K562 (cell line): Measurements from ENCODE around the gene PRSS48. TPM values are rescaled to one million over a fixed set of nuclear protein-coding genes. Genes with fewer than 3 reads are reported as not detected.

ENCODE experiments used
- ATAC-seq: fragments of 200-7000 bp; cut with Tn5 transposase; 3 replicates; pipeline ENCODE4 v1.9.1; 2020; ENCODE audit warnings: moderate library complexity
- BruUV-seq: library from RNA; stranded (reverse); fragments of 400-500 nt; replicated peaks from 2 replicates; lab custom pipeline; 2021; lab: Mats Ljungman, UMichigan
- CTCF ChIA-PET: fragments of 300-600 bp; formaldehyde crosslinking; extraction: SDS; loops from one replicate; lab custom pipeline; 2021; ENCODE audit warnings: low intra/inter-chr PET ratio; lab: Yijun Ruan, JAX
- POLR2A ChIA-PET: fragments of 300-600, 350-650 bp; sonication (Branson Sonifier 250); formaldehyde crosslinking; extraction: SDS; loops from one replicate; lab custom pipeline; 2021; ENCODE audit warnings: antibody characterized with exemption, inconsistent platforms; lab: Yijun Ruan, JAX
- DNase-seq, 4 experiments: peaks; one replicate each; pipeline versions ENCODE4 v3.0.0 to v3.0.0-alpha.2; 2011 to 2018; ENCODE audit warnings: low spot score in 3 of 4, mixed read lengths in 3 of 4; ENCODE audit errors: extremely low read depth in 1 of 4
- FAIRE-seq: peaks from 2 replicates; lab custom pipeline; 2011; peaks lifted over from hg19 to GRCh38; lab: Jason Lieb, UNC
- H2AFZ ChIP-seq: 2 replicates; pipeline ENCODE4 v1.6.0; 2011; ENCODE audit warnings: low read depth, low read length, control low read depth, inconsistent platforms
- H3K27ac ChIP-seq: fragments of 200-600 bp; 3 replicates; pipeline ENCODE4 v1.8.0; 2011; ENCODE audit warnings: low read depth, mild to moderate bottlenecking, control low read depth, inconsistent platforms, low read length, moderate library complexity, mixed read lengths; ENCODE audit errors: extremely low read depth
- H3K27me3 ChIP-seq, 2 experiments: fragments of 300-600 bp in 1 of 2; 2 replicates in 1 of 2; 3 replicates in 1 of 2; pipeline versions ENCODE4 v1.6.0 to v1.8.0; 2011; ENCODE audit warnings: inconsistent platforms in 2 of 2, low read length in 2 of 2, mild to moderate bottlenecking in 1 of 2, mixed read lengths in 1 of 2, moderate library complexity in 1 of 2; ENCODE audit not compliant: control insufficient read depth in 2 of 2, insufficient read depth in 2 of 2
- H3K36me3 ChIP-seq: fragments of 300-600 bp; 3 replicates; pipeline ENCODE4 v1.8.0; 2011; ENCODE audit warnings: mild to moderate bottlenecking, low read length, inconsistent platforms; ENCODE audit not compliant: control insufficient read depth, insufficient read depth
- H3K4me1 ChIP-seq, 2 experiments: fragments of 200-600 bp in 1 of 2; replicated peaks in 1 of 2; 2 replicates in 1 of 2; 3 replicates in 1 of 2; pipeline versions ENCODE4 v1.5.1 to v1.8.0; 2011; ENCODE audit warnings: inconsistent platforms in 2 of 2, low read length in 2 of 2, mild to moderate bottlenecking in 1 of 2, mixed read lengths in 1 of 2, moderate library complexity in 1 of 2; ENCODE audit not compliant: control insufficient read depth in 2 of 2, insufficient read depth in 2 of 2
- H3K4me2 ChIP-seq: 2 replicates; pipeline ENCODE4 v1.6.1; 2011; ENCODE audit warnings: low read length, control low read depth, inconsistent platforms, mixed read lengths; ENCODE audit not compliant: insufficient read depth
- H3K4me3 ChIP-seq: fragments of 200-600 bp; sonication (generic), shearing (Covaris generic); 2 replicates; pipeline ENCODE4 v1.5.1; 2016; ENCODE audit warnings: control low read depth, inconsistent platforms
- H3K79me2 ChIP-seq: fragments of 200-600 bp; 3 replicates; pipeline ENCODE4 v1.8.0; 2011; ENCODE audit warnings: low read length, inconsistent platforms; ENCODE audit not compliant: control insufficient read depth, insufficient read depth
- H3K9ac ChIP-seq, 2 experiments: 2 replicates each; pipeline versions ENCODE4 v1.6.0 to v1.6.1; 2011; ENCODE audit warnings: low read depth in 2 of 2, low read length in 2 of 2, control low read depth in 1 of 2, inconsistent platforms in 1 of 2, mild to moderate bottlenecking in 1 of 2, mixed read lengths in 1 of 2; ENCODE audit not compliant: insufficient read depth in 1 of 2
- H3K9me1 ChIP-seq: one replicate; pipeline ENCODE4 v1.6.0; 2011; ENCODE audit warnings: inconsistent platforms, mild to moderate bottlenecking, low read length, moderate library complexity; ENCODE audit not compliant: control insufficient read depth, insufficient read depth
- H3K9me3 ChIP-seq: replicated peaks from 2 replicates; pipeline ENCODE4 v1.5.1; 2011; ENCODE audit warnings: low read depth, low read length, inconsistent platforms; ENCODE audit not compliant: control insufficient read depth, insufficient read depth
- H4K20me1 ChIP-seq: replicated peaks from 2 replicates; pipeline ENCODE4 v1.6.1; 2011; ENCODE audit warnings: low read length, inconsistent platforms, mixed read lengths; ENCODE audit not compliant: control insufficient read depth, insufficient read depth
- ARID3B ChIP-seq: fragments of 250-450 bp; sonication (Bioruptor Pico); IDR thresholded peaks from 2 replicates; pipeline ENCODE4 v1.4.0; 2020; ENCODE audit warnings: borderline replicate concordance
- GTF2A2 ChIP-seq: IDR thresholded peaks from 2 replicates; pipeline ENCODE4 v1.6.1; 2016; ENCODE audit warnings: mild to moderate bottlenecking, missing genetic modification characterization, missing compliant biosample characterization
- HBP1 ChIP-seq: fragments of 450-650 bp; formaldehyde crosslinking; IDR thresholded peaks from 2 replicates; pipeline ENCODE4 v1.4.0; 2022; ENCODE audit warnings: missing genetic modification characterization
- NR4A1 ChIP-seq, 2 experiments: fragments of 250-450 bp in 1 of 2; fragments of 450-650 bp in 1 of 2; sonication (Bioruptor Pico) in 1 of 2; IDR thresholded peaks; 2 replicates each; pipeline versions ENCODE4 v1.4.0 to v1.6.1; 2016 to 2020; ENCODE audit warnings: mild to moderate bottlenecking in 2 of 2, missing compliant biosample characterization in 1 of 2, missing genetic modification characterization in 1 of 2, moderate library complexity in 1 of 2
- STAT6 ChIP-seq: sonication (generic); formaldehyde crosslinking; IDR thresholded peaks from 2 replicates; pipeline ENCODE4 v1.8.1; 2023; ENCODE audit warnings: mild to moderate bottlenecking, missing genetic modification reagents
- WGBS: fragments of 100-300 bp; shearing (Covaris generic); methylation state at CpG from one replicate; pipeline ENCODE4 v1.1.6; 2016; ENCODE audit warnings: low coverage, mixed read lengths; ENCODE audit not compliant: insufficient coverage; ENCODE audit errors: missing lambda C conversion rate; 5-methylcytosine and 5-hydroxymethylcytosine counted together
- in situ Hi-C: fragments of 300-500 bp; cut with MboI; formaldehyde crosslinking; loops from 4 replicates; pipeline ENCODE4 v1.15.0; 2018; ENCODE audit warnings: inconsistent platforms, mixed read lengths
- intact Hi-C: fragments of 100-400 bp; cut with micrococcal nuclease; formaldehyde crosslinking; loops from 2 replicates; pipeline ENCODE4 v1.14.2; 2022
- polyA plus RNA-seq, 8 experiments: library from polyadenylated mRNA; depleted of rRNA in 4 of 8; stranded (reverse) in 5 of 8; unstranded in 3 of 8; fragments of >200 nt; fragmentation: Nextera tagmentation in 2 of 8; fragmentation: Illumina TruSeq in 1 of 8; extraction: Ambion mirVana in 2 of 8; extraction: Trizol in 1 of 8; gene quantifications; 2 replicates each; pipeline versions ENCODE4 v1.2.1 to v1.2.3, GENCODE V29; 2011 to 2014; ENCODE audit warnings: inconsistent platforms in 1 of 8, missing spikeins in 1 of 8
- total RNA-seq, 7 experiments: library from RNA; depleted of rRNA in 6 of 7; stranded (reverse); fragments of >200 nt in 6 of 7; fragmentation: Illumina TruSeq in 2 of 7; extraction: Trizol in 2 of 7; gene quantifications; 2 replicates each; pipeline versions ENCODE4 v1.2.1 to v1.2.3, GENCODE V29; 2011 to 2021; ENCODE audit warnings: low replicate concordance in 1 of 7

PRSS48 gene
- total and polyA plus RNA-seq, 9 of the 15 experiments (the other 6 are each of a cell fraction or from before 2014, with no cell fraction given), result not detected

GRCh38 chr4:151239608-151240007, 37.4 kb upstream of the PRSS48 start (continued):
- TF ChIP-seq ARID3B (CRISPR knock-in tag), result no peak

GRCh38 chr4:151242305-151242704, 34.7 kb upstream of the PRSS48 start:
- no peak for FAIRE-seq

More at GRCh38 chr4:151242305-151242704, 34.7 kb upstream of the PRSS48 start:
- Histone ChIP-seq H3K27me3 (0 out of 5 replicates have a peak, but pooled peaks cover 0 to 2% of the 10 kb centered on the region in 2 experiments), H3K9ac (no peak overlapping the region), H2AFZ (no peak overlapping the region), H3K36me3 (no peaks in the 10 kb centered on the region), H3K79me2 (no peaks in the 10 kb centered on the region), H4K20me1 (no peaks in the 10 kb centered on the region), H3K9me3 (no peaks in the 10 kb centered on the region), H3K4me1 (no peaks in the 10 kb centered on the region), H3K27ac (no peak overlapping the region), H3K4me3 (no peak overlapping the region), H3K4me2 (no peak overlapping the region), H3K9me1 (no peaks in the 10 kb centered on the region)
- in situ Hi-C loops (no loop called here), intact Hi-C loops (no loop called here)
- no TSS peak for BruUV-seq
- no peak for DNase-seq
- ChIA-PET CTCF (no interaction called here), POLR2A (interaction anchor here (1.0 kb wide), 1 partner anchor 15 kb away, joined by 3 read pairs; no protein-coding TSS in a partner anchor)
- TF ChIP-seq STAT6 (CRISPR knock-in tag) (no peak), NR4A1 (CRISPR knock-in tag; IDR thresholded peaks at IDR 0.05) (no peak), NR4A1 (tag; IDR thresholded peaks at IDR 0.05) (no peak), HBP1 (CRISPR knock-in tag) (no peak), GTF2A2 (tag) (no peak)
- whole genome bisulfite sequencing, result 0% methylated on average over 2 of the region's 2 CpGs
- no peak for ATAC-seq
